KMS-11 (cell line): ENCODE data around the gene AZU1.

Experiments used
- H2AFZ ChIP-seq: fragments of 200-600 bp; sonication (generic); 2 replicates; pipeline ENCODE4 v1.6.1; 2016; ENCODE audit warnings: antibody characterized with exemption, mixed run types, low read depth
- H3K27ac ChIP-seq: fragments of 200-600 bp; sonication (generic); 2 replicates; pipeline ENCODE4 v1.6.1; 2016; ENCODE audit warnings: mild to moderate bottlenecking, mixed run types
- H3K27me3 ChIP-seq: fragments of 200-600 bp; sonication (generic); 2 replicates; pipeline ENCODE4 v1.6.1; 2017; ENCODE audit warnings: mild to moderate bottlenecking, low read depth, mixed run types, moderate library complexity; ENCODE audit not compliant: insufficient read depth
- H3K36me3 ChIP-seq: fragments of 200-600 bp; sonication (generic); 2 replicates; pipeline ENCODE4 v1.6.1; 2017; ENCODE audit warnings: mild to moderate bottlenecking, mixed run types; ENCODE audit not compliant: insufficient read depth
- H3K4me1 ChIP-seq: fragments of 200-600 bp; sonication (generic); 2 replicates; pipeline ENCODE4 v1.6.1; 2016; ENCODE audit warnings: mild to moderate bottlenecking, low read depth, mixed run types; ENCODE audit not compliant: poor library complexity, severe bottlenecking
- H3K4me2 ChIP-seq: fragments of 200-600 bp; sonication (generic); 2 replicates; pipeline ENCODE4 v1.7.0; 2016; ENCODE audit warnings: mild to moderate bottlenecking, mixed run types
- H3K4me3 ChIP-seq: fragments of 200-600 bp; sonication (generic); IDR thresholded peaks from 2 replicates; pipeline ENCODE4 v1.6.1; 2017; ENCODE audit warnings: low read depth, low read length, mixed read lengths; ENCODE audit not compliant: insufficient read depth
- H3K79me2 ChIP-seq: fragments of 200-600 bp; sonication (generic); 2 replicates; pipeline ENCODE4 v1.6.1; 2016; ENCODE audit warnings: low read depth, mixed run types; ENCODE audit not compliant: insufficient read depth
- H3K9ac ChIP-seq: fragments of 200-600 bp; sonication (generic); 2 replicates; pipeline ENCODE4 v1.6.1; 2016; ENCODE audit warnings: mild to moderate bottlenecking, mixed run types
- H4K20me1 ChIP-seq: fragments of 200-600 bp; sonication (generic); 2 replicates; pipeline ENCODE4 v1.6.1; 2016; ENCODE audit warnings: mild to moderate bottlenecking, mixed run types; ENCODE audit not compliant: insufficient read depth
- CTCF ChIP-seq: fragments of 200-600 bp; sonication (generic); conservative IDR thresholded peaks from 2 replicates; pipeline ENCODE4 v1.6.1; 2017; ENCODE audit warnings: low read depth, mild to moderate bottlenecking, antibody characterized with exemption, low read length, moderate library complexity, mixed read lengths

Gene AZU1

DNA sequence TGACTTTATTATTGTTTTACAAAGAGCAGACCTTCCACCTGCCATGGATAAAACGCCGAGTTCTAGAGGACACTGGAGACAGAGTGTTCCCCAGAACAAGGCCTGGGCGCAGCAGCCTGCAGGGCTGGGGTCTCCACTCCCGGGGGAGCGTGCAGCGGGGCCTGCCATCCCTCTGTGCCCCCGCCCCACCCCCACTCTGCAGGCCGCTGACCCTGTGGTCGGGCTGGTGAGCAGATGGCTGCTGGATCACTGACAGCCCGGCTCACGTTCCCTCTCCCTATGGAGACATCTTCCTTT lies 39.0 kb upstream of the AZU1 start:
- Histone ChIP-seq H3K4me3 (no peak overlapping the region), H3K79me2 (no peaks in the 10 kb centered on the region), H3K4me1 (no peaks in the 10 kb centered on the region), H3K4me2 (no peak overlapping the region), H3K36me3 (no peaks in the 10 kb centered on the region), H4K20me1 (no peaks in the 10 kb centered on the region), H3K9ac (no peak overlapping the region), H2AFZ (no peak overlapping the region), H3K27me3 (no peaks in the 10 kb centered on the region; the same call in 1 of the 2 replicates), H3K27ac (no peak overlapping the region)
- TF ChIP-seq CTCF, result no peak

GRCh38 chr19:788983-789700 lies 38.5 kb upstream of the AZU1 start:
- TF ChIP-seq CTCF, result no peak
- no peak overlapping the region for H3K4me2 ChIP-seq
- H4K20me1 ChIP-seq, result no peaks in the 10 kb centered on the region
- no peak overlapping the region for H3K27ac ChIP-seq
- no peaks in the 10 kb centered on the region for H3K79me2 ChIP-seq
- H3K27me3 ChIP-seq, result no peaks in the 10 kb centered on the region
- H2AFZ ChIP-seq, result no peak overlapping the region
- H3K4me1 ChIP-seq, result no peaks in the 10 kb centered on the region
- H3K9ac ChIP-seq, result no peak overlapping the region
- H3K4me3 ChIP-seq, result no peak overlapping the region
- H3K36me3 ChIP-seq, result no peaks in the 10 kb centered on the region

DNA sequence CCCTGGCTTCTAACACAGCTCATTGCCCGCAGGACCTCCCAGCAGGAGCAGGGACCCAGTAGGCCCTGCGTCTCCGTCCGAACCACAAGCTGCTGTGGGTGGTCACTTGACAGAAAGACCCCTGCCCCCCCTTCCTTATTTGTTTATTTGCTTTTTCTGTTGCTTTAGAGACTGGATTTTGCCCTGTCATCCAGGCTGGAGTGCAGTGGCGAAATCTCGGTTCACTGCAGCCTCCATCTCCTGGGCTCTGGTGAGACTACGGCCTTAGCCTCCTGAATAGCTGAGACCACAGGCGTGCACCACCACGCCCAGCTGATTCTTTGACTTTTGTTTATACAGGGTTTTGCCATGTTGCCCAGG lies 38.0 kb upstream of the AZU1 start:
- Histone ChIP-seq H3K4me3 (no peak overlapping the region), H3K36me3 (no peaks in the 10 kb centered on the region), H3K4me1 (no peaks in the 10 kb centered on the region), H3K27me3 (no peaks in the 10 kb centered on the region), H2AFZ (no peak overlapping the region), H3K9ac (no peak overlapping the region), H4K20me1 (no peaks in the 10 kb centered on the region), H3K79me2 (no peaks in the 10 kb centered on the region), H3K4me2 (no peak overlapping the region), H3K27ac (no peak overlapping the region)
- no peak for TF ChIP-seq CTCF

- H4K20me1 ChIP-seq, result no peaks in the 10 kb centered on the region
- no peak for TF ChIP-seq CTCF
- no peak overlapping the region for H2AFZ ChIP-seq
- H3K4me2 ChIP-seq, result no peak overlapping the region
- no peak overlapping the region for H3K4me3 ChIP-seq
- no peaks in the 10 kb centered on the region for H3K79me2 ChIP-seq
- H3K9ac ChIP-seq, result no peak overlapping the region
- H3K4me1 ChIP-seq, result no peaks in the 10 kb centered on the region
- H3K27me3 ChIP-seq, result no peaks in the 10 kb centered on the region
- no peaks in the 10 kb centered on the region for H3K36me3 ChIP-seq
- H3K27ac ChIP-seq, result no peak overlapping the region
Observed at GRCh38 chr19:791007-791566, 36.5 kb upstream of the AZU1 start.
